ENCODE results near the gene USP3. TPM values are rescaled to one million over a fixed set of nuclear protein-coding genes. Genes with fewer than 3 reads are reported as not detected.

Gene USP3
- total and polyA plus RNA-seq, 8 donors: 37.4 to 80.7 (median 42.3) TPM

DNA sequence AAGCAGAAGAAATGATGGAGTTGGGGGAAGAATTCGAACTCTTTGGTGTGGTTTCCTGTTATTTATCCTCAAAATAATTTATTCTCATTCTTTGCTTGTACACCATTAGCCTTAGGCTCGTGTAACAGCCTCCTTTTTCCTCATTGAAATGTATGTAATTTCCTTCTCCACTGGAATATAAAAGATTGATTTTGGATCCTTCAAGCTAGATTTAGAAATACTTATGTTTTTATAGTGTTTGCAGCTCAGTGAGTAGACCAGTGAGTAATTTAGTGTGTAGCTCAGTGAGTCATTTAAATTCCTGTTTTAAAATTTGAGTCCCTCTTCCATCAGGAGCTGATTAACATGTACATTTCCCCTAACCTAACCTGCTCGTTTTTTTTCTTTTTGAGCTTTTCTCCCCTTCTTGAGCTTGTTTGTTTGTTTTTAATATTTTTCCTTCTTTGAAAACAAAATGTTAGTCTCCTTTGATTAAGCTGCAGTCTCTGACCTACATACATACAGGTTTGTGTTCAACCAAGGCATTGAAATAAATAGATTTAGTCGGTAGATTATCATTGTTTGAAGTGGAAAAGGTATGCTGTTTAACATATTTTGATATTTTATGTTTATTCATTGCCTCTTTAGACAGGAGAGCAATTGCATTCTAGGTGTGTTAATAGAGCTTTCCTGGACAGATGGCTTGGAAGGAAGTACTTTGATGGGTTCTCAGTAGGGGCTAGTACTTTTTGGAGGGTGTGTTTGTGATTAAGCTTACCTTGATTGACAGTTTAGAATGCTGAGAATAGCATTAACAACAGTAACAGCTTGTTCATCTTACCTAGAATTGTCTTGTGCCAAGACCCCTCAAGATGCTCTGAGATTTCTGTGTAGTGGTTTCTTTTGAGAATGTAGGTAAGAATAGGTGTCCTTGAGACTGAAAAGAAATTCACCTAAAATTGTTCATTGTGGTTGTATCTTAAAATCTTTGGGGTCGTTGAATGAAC, 5.9 kb downstream of the USP3 start:
- intact Hi-C loops (cut with DNase I): loop anchor here in 1 of 2 donors (10.0 kb wide), 1 partner anchor 85 kb away; the partner anchor contains the start of gene FBXL22
- no peaks in the 10 kb centered on the region for H3K9me3 ChIP-seq
- H3K4me3 ChIP-seq: no peak overlapping the region
- ATAC-seq (peak; percentile 42), DNase-seq (no peak)
- H3K4me1 ChIP-seq: peaks cover 38 to 96% of the 10 kb centered on the region in 2 donors
- TF ChIP-seq CTCF (IDR thresholded peaks at IDR 0.05): no peak
- H3K27ac ChIP-seq: peak overlapping the region in 1 of 2 donors; percentile 55
- H3K36me3 ChIP-seq: no peaks in the 10 kb centered on the region
- no peaks in the 10 kb centered on the region for H3K27me3 ChIP-seq

GRCh38 chr15:63512148-63512547, 7.8 kb downstream of the USP3 start:
- intact Hi-C loops (cut with DNase I): no loop called here
- Histone ChIP-seq H3K27me3 (no peaks in the 10 kb centered on the region), H3K27ac (peak overlapping the region in 1 of 2 donors; percentile 21), H3K36me3 (no peaks in the 10 kb centered on the region), H3K9me3 (no peaks in the 10 kb centered on the region), H3K4me3 (no peak overlapping the region), H3K4me1 (peaks cover 33 to 100% of the 10 kb centered on the region in 2 donors)
- TF ChIP-seq CTCF (IDR thresholded peaks at IDR 0.05): no peak
- ATAC-seq (no peak), DNase-seq (no peak)

GRCh38 chr15:63513271-63513670, 8.9 kb downstream of the USP3 start:
- intact Hi-C loops (cut with DNase I): no loop called here
- TF ChIP-seq CTCF (IDR thresholded peaks at IDR 0.05): no peak
- DNase-seq (no peak), ATAC-seq (no peak)
- no peaks in the 10 kb centered on the region for H3K9me3 ChIP-seq
- peak overlapping the region in 1 of 2 donors; percentile 21 for H3K27ac ChIP-seq
- H3K27me3 ChIP-seq: no peaks in the 10 kb centered on the region
- H3K4me3 ChIP-seq: no peak overlapping the region
- H3K4me1 ChIP-seq: peaks cover 23 to 100% of the 10 kb centered on the region in 2 donors
- H3K36me3 ChIP-seq: no peaks in the 10 kb centered on the region

DNA sequence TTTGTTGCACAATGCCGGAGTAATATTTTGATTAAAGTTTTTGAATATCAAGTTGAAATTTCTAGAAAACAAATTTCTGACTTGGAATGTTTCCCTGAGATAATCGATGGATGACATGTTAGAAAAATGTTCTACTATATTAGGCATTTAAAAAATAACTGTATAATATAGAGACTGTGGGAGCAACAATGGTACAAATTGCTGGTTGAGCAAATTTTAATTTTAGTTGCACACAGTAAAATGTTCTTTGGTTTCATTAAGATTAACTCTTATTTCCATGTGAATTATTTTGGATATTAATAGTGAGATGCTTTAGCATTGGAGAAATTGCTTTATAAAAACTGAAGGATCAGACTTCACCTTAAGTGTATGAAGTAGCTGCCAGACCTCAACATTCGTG, 9.3 kb downstream of the USP3 start:
- Histone ChIP-seq H3K9me3 (no peaks in the 10 kb centered on the region), H3K27ac (no peak overlapping the region), H3K4me1 (peaks cover 23 to 99% of the 10 kb centered on the region in 2 donors), H3K36me3 (no peaks in the 10 kb centered on the region), H3K27me3 (no peaks in the 10 kb centered on the region), H3K4me3 (no peak overlapping the region)
- TF ChIP-seq CTCF (IDR thresholded peaks at IDR 0.05): no peak
- no peak for ATAC-seq
- DNase-seq: no peak
- intact Hi-C loops (cut with DNase I): no loop called here

DNA sequence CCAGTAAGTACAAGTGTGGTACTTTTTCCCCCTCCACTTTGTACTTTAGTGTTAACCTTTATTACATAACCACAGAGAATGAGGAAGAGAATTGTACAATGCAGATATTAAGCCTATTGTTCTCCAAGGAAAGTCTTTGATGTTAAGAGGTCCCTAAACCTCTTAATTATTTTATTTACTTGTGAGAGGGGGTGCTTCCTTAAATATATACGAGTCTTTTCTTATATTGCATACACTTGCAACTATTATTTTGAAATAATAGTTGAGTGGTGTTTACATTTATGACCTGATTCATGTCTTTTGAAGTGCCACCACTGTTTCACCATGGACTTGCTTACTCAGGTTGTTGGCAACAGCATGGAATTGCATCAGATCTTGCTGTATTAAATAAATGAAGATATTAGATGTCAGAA, 10.1 kb downstream of the USP3 start:
- Histone ChIP-seq H3K27me3 (no peaks in the 10 kb centered on the region), H3K4me1 (peaks cover 23 to 99% of the 10 kb centered on the region in 2 donors), H3K27ac (peak overlapping the region; percentile 29 to 77), H3K36me3 (no peaks in the 10 kb centered on the region), H3K9me3 (no peaks in the 10 kb centered on the region), H3K4me3 (no peak overlapping the region)
- intact Hi-C loops (cut with DNase I): no loop called here
- DNase-seq: peak in 1 of 4 donors; percentile 56
- no peak for TF ChIP-seq CTCF (IDR thresholded peaks at IDR 0.05)
- ATAC-seq: peak; percentile 63

All from left lung (tissue), 10 donors.